Right lobe of liver (tissue), 6 donors: ENCODE data around the gene MIEF1. TPM values are rescaled to one million over a fixed set of nuclear protein-coding genes. Genes with fewer than 3 reads are reported as not detected.

Source experiments
- ATAC-seq, 4 donors: fragments of 200-7000 bp; cut with Tn5 transposase; one replicate each; pipeline ENCODE4 v1.9.1; 2020; ENCODE audit warnings: mild to moderate bottlenecking in 4 of 4, moderate library complexity in 4 of 4
- DNase-seq, 3 donors: peaks; one replicate each; pipeline ENCODE4 v3.0.0-alpha.2; 2020
- H3K27ac ChIP-seq, 3 donors: fragments of 200-600 bp; one replicate each; pipeline ENCODE4 v1.8.0; 2022
- H3K27me3 ChIP-seq, 2 donors: fragments of 200-600 bp; one replicate each; pipeline ENCODE4 v1.8.0; 2022
- H3K36me3 ChIP-seq, 4 donors: fragments of 200-600 bp; sonication (generic) in 1 of 4; one replicate each; pipeline versions ENCODE4 v1.5.1 to v1.8.0; 2017 to 2022; ENCODE audit warnings: control low read depth in 1 of 4
- H3K4me1 ChIP-seq, 4 donors: fragments of 200-600 bp; sonication (generic) in 1 of 4; one replicate each; pipeline versions ENCODE4 v1.5.1 to v1.8.0; 2017 to 2022; ENCODE audit warnings: control low read depth in 1 of 4
- H3K4me3 ChIP-seq, 3 donors: fragments of 200-600 bp; one replicate each; pipeline ENCODE4 v1.8.0; 2022
- H3K9me3 ChIP-seq, 4 donors: fragments of 200-600 bp; sonication (generic) in 1 of 4; one replicate each; pipeline versions ENCODE4 v1.5.1 to v1.8.0; 2017 to 2022; ENCODE audit warnings: control low read depth in 1 of 4
- POLR2A ChIP-seq: fragments of 450-650 bp; IDR thresholded peaks from one replicate; pipeline ENCODE4 v1.6.1; 2017; ENCODE audit warnings: antibody characterized with exemption, mild to moderate bottlenecking
- WGBS: methylation state at CpG from one replicate; pipeline ENCODE4 v1.1.6; 2018; ENCODE audit warnings: low coverage, low lambda C conversion rate; ENCODE audit not compliant: insufficient coverage; ENCODE audit errors: missing lambda C conversion rate; 5-methylcytosine and 5-hydroxymethylcytosine counted together
- intact Hi-C, 2 donors: fragments of 100-400 bp; cut with DNase I; formaldehyde crosslinking; loops; one replicate each; pipeline versions ENCODE4 v1.11.2 to v1.14.1; 2022
- total RNA-seq, 6 experiments: library from RNA; depleted of rRNA in 2 of 6; stranded (reverse); fragments of >200 nt in 2 of 6; fragmentation: NEBNext Ultra II Directional in 3 of 6; extraction: Animal tissue kit (Norgen Biotek cat#: 25700) in 3 of 6; gene quantifications; one replicate each; pipeline versions ENCODE4 v1.1.0 to v1.2.4, GENCODE V29; 2016 to 2023
- TF ChIP-seq, protein P1 (sequence below), 4 donors: fragments of 200-600 bp in 3 of 4; fragments of 450-650 bp in 1 of 4; IDR thresholded peaks; one replicate each; pipeline versions ENCODE4 v1.5.1 to v1.8.0; 2016 to 2022; ENCODE audit warnings: antibody characterized with exemption in 4 of 4, mild to moderate bottlenecking in 2 of 4
- donor health status: DM: no; HTN: yes; CAD: no.
- donor health status: DM: no; HTN: no; CAD: no.
- donor health status: DM: no; HTN: no; CAD: no.
- donor health status: DM: no; HTN: yes; CAD: no.
- donor health status: DM: no; HTN: yes; CAD: no.

MIEF1 gene
- total RNA-seq, 6 experiments from 2014 or later, result 17.4 to 24.4 (median 21.5) TPM

DNA sequence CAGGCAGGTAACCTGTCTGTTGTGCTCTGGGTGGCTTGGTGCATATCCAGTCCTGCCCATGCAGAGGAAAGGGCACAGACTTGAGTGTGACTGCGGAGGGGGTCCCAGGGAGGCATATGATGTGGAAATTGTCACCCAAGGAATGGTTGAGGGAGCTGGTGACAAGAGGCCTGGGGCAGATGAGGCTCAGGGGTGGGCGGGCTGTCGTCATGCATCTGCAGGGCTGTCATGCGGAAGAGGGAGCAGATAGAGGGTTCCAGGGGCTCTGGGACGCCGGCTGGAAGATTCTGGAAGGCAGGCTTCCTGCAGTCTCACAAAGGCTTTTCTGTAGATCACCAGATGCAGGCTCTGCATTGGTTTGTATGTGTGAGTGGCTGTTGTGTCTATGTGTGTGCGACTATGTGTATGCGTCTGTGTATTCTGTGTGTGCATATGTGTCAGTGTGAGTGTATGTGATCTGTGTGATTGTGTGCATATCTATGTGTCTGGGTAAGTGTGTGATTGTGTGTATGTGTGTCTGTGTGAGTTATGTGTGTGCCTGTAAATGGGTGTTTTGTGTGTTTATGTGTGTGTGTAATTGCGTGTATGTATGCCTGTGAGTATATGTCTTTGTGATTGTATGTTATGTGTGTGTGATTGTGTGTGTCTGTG, 60.9 kb downstream of the MIEF1 start:
- H3K9me3 ChIP-seq, result no peaks in the 10 kb centered on the region
- 83% methylated on average over 3 of the region's 9 CpGs for WGBS
- no peaks in the 10 kb centered on the region for H3K27me3 ChIP-seq
- intact Hi-C loops, result no loop called here
- peaks cover 0 to 4% (median 0%) of the 10 kb centered on the region in 4 donors for H3K4me1 ChIP-seq
- TF ChIP-seq, protein P1, sequence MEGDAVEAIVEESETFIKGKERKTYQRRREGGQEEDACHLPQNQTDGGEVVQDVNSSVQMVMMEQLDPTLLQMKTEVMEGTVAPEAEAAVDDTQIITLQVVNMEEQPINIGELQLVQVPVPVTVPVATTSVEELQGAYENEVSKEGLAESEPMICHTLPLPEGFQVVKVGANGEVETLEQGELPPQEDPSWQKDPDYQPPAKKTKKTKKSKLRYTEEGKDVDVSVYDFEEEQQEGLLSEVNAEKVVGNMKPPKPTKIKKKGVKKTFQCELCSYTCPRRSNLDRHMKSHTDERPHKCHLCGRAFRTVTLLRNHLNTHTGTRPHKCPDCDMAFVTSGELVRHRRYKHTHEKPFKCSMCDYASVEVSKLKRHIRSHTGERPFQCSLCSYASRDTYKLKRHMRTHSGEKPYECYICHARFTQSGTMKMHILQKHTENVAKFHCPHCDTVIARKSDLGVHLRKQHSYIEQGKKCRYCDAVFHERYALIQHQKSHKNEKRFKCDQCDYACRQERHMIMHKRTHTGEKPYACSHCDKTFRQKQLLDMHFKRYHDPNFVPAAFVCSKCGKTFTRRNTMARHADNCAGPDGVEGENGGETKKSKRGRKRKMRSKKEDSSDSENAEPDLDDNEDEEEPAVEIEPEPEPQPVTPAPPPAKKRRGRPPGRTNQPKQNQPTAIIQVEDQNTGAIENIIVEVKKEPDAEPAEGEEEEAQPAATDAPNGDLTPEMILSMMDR (IDR thresholded peaks at IDR 0.05), result no peak
- no peak for TF ChIP-seq POLR2A
- DNase-seq (no peak), ATAC-seq (no peak)
- H3K36me3 ChIP-seq, result no peaks in the 10 kb centered on the region
- no peak overlapping the region for H3K4me3 ChIP-seq
- no peak overlapping the region for H3K27ac ChIP-seq

DNA sequence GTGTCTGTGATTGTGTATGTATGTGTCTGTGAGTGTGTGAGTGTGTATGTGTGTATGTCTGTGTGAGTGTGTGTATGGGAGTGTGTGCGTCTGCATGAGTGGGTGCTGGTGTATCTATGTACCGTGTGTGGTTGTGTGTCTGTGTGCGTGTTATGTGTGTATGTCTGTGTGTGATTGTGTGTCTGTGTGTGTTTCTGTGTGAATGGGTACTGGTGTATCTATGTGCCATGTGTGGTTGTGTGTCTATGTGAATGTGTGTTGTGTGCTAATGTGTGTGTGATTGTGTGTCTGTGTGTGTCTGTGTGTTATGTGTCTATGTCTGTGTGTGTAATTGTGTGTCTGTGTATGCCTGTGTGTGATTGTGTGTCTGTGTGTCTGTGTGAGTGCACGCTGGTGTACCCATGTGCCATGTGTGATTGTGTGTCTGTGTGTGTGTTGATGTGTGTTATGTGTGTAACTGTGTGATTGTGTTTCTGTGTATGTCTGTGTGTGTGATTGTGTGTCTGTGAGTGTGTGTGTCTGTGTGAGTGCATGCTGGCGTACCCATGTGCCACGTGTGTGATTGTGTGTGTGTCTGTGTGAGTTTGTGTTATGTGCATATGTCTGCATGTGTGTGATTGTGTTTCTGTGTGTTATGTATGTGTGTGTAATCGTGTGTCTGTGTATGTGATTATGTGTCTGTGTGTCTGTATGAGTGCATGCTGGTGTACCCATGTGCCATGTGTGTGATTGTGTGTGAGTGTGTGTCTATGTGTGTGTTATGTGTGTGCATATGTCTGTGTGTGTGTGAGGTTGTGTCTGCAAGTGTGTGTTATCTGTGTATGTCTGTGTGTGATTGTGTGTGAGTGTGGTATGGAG, 61.7 kb downstream of the MIEF1 start:
- intact Hi-C loops, result no loop called here
- H3K4me1 ChIP-seq, result no peaks in the 10 kb centered on the region
- no peak for ATAC-seq

DNA sequence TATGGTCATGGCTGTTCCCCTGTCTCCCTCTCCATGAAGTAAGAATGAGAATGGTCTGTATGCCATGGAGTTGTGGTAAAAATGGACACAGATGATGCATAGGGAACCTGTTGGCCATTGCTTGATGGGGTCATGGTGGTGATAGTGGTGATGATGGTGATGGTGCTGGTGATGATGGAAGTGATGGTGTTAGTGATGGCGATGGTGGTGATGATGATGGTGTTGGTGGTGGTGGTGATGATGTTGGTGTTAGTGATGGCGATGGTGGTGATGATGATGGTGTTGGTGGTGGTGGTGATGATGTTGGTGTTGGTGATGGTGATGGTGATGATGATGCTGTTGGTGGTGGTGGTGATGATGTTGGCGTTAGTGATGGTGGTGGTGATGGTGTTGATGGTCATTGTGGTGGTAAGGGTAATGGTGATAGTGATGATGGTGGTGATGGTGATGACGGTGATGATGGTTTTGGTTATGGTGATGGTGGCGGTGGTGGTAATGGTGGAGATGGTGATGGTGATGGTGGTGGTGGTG, 63.4 kb downstream of the MIEF1 start:
- 93% methylated on average over 5 of the region's 5 CpGs for WGBS
- H3K4me3 ChIP-seq, result no peak overlapping the region
- H3K27ac ChIP-seq, result no peak overlapping the region
- DNase-seq (no peak), ATAC-seq (no peak)
- intact Hi-C loops, result no loop called here
- H3K4me1 ChIP-seq, result no peaks in the 10 kb centered on the region
- no peaks in the 10 kb centered on the region for H3K9me3 ChIP-seq
- no peak for TF ChIP-seq POLR2A
- TF ChIP-seq, protein P1 (IDR thresholded peaks at IDR 0.05), result no peak
- no peaks in the 10 kb centered on the region for H3K27me3 ChIP-seq
- H3K36me3 ChIP-seq, result no peaks in the 10 kb centered on the region

More for the DNA sequence above, 61.7 kb downstream of the MIEF1 start:
- 60% methylated on average over 4 of the region's 7 CpGs for WGBS
- Histone ChIP-seq H3K4me3 (no peak overlapping the region), H3K27ac (no peak overlapping the region), H3K9me3 (no peaks in the 10 kb centered on the region), H3K36me3 (no peaks in the 10 kb centered on the region), H3K27me3 (no peaks in the 10 kb centered on the region)
- TF ChIP-seq, protein P1 (IDR thresholded peaks at IDR 0.05), result no peak
- no peak for TF ChIP-seq POLR2A
- DNase-seq, result no peak

DNA sequence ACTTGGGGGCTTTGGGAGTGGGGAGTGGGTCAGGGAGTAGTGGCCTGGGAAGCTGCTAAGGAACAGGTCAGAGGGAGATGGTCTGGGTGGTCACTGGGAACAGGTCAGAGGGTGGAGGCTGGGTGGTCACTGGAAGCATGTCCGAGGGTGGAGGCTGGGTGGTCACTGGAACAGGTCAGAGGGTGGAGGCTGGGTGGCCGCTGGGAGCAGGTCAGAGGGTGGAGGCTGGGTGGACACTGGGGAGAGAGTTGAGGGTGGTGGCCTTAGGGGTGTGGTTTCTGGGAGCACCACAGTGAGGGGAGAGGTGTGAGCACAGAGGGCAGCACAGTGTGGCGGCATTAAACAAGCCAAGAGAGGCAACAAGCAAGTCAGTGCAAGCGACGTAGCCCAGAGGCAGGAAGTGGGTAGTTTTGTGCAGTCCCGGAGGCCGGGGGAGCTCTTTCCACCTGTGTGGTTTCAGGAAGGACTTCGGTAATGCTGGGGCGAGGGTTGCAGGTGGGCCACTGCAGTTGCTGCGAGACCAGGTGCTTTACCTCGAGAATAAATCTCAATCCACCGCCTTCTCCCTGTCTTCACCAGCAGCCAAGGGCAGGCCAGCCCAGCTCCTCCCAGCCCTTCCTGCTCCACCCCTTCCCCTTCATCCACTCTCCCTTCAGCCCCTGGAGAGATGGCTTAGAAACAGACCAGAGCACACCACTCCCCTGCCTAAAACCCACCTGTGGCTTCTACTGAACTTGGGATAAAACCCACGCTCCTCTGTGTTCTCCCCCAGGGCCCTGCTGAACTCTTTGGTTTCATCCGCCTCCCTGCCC, 65.3 kb downstream of the MIEF1 start:
- H3K27me3 ChIP-seq, result no peaks in the 10 kb centered on the region
- TF ChIP-seq, protein P1 (IDR thresholded peaks at IDR 0.05), result no peak
- TF ChIP-seq POLR2A, result no peak
- intact Hi-C loops, result no loop called here
- no peaks in the 10 kb centered on the region for H3K36me3 ChIP-seq
- H3K4me1 ChIP-seq, result no peaks in the 10 kb centered on the region
- ATAC-seq, result no peak
- H3K27ac ChIP-seq, result no peak overlapping the region
- DNase-seq, result no peak
- WGBS, result 51% methylated on average over 8 of the region's 14 CpGs
- H3K4me3 ChIP-seq, result no peak overlapping the region
- no peaks in the 10 kb centered on the region for H3K9me3 ChIP-seq
